D721Med (cell line): ENCODE results near the gene XXYLT1.
A peak's percentile ranks its signal among the peaks of the same experiment; 100 is the strongest.

Experiments
- DNase-seq: peaks from one replicate; pipeline ENCODE4 v3.0.0; 2011; ENCODE audit warnings: low spot score; ENCODE audit not compliant: insufficient read length
- FAIRE-seq: peaks from 2 replicates; lab custom pipeline; 2011; peaks lifted over from hg19 to GRCh38; lab: Jason Lieb, UNC
- CTCF ChIP-seq: IDR thresholded peaks from 2 replicates; pipeline ENCODE4 v1.5.1; 2012; ENCODE audit warnings: mild to moderate bottlenecking, control low read depth; ENCODE audit not compliant: insufficient read depth; ENCODE audit errors: missing control alignments

The XXYLT1 gene

GRCh38 chr3:195170496-195170895, 100.5 kb downstream of the XXYLT1 start:
- DNase-seq (peak; percentile 83), FAIRE-seq (peak; percentile 93)
- TF ChIP-seq CTCF, result no peak

- FAIRE-seq (no peak), DNase-seq (no peak)
- no peak for TF ChIP-seq CTCF
These were observed 101.8 kb downstream of the XXYLT1 start for GRCh38 chr3:195169011-195169649.

GRCh38 chr3:195168009-195168762, 102.8 kb downstream of the XXYLT1 start:
- TF ChIP-seq CTCF, result no peak
- no peak for DNase-seq
- FAIRE-seq, result no peak

GRCh38 chr3:195165790-195166189, 105.2 kb downstream of the XXYLT1 start:
- FAIRE-seq (no peak), DNase-seq (no peak)
- no peak for TF ChIP-seq CTCF

GRCh38 chr3:195165265-195165609, 105.7 kb downstream of the XXYLT1 start:
- no peak for TF ChIP-seq CTCF
- DNase-seq (no peak), FAIRE-seq (no peak)

GRCh38 chr3:195164573-195165264, 106.2 kb downstream of the XXYLT1 start:
- FAIRE-seq (no peak), DNase-seq (no peak)
- TF ChIP-seq CTCF, result no peak
